Measurements from ENCODE around the gene LMO1. TPM values are rescaled to one million over a fixed set of nuclear protein-coding genes. Genes with fewer than 3 reads are reported as not detected.

The LMO1 gene
- total RNA-seq, 4 donors from 2014 or later = not detected

DNA sequence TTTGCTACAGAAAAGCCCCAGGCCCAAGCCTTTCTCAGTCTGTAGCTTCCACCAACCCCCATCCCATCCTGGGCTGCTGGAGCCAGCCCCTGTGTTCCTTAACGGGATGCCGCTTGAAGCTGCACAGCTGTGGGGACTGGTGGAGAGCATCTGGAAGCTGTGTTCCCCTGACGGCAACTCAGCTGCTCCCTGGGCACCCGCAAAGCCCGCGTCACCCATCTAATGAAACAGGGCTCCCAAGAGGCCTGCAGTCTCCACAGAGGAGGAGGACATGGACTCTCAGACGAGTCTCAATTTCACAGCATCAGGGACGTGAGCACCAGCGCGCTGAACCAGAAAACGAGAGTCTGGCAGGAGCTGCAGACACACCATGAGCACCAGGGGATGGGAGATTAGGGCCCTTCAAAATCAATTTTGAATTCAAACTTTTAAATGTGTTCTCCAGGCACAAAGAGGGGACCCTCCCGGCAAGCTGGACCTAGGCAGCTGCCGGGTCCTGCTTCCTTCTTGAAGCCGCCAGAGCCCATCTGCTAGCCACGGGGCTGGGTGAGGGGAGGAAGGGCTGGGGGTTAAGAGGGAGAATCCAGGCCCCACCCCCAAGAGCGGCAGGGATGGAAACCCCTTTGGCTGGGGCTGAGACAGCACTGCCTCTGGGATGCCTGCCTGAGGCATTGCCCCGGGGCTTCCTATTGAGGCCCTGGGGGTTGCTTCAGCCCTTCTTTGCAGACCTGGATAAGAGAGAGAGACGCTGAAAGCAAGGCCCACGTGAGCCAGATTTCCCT lies 21.0 kb downstream of the LMO1 start:
- DNase-seq (ENCODE audit: low spot score) = no peak
- TF ChIP-seq, protein P1, sequence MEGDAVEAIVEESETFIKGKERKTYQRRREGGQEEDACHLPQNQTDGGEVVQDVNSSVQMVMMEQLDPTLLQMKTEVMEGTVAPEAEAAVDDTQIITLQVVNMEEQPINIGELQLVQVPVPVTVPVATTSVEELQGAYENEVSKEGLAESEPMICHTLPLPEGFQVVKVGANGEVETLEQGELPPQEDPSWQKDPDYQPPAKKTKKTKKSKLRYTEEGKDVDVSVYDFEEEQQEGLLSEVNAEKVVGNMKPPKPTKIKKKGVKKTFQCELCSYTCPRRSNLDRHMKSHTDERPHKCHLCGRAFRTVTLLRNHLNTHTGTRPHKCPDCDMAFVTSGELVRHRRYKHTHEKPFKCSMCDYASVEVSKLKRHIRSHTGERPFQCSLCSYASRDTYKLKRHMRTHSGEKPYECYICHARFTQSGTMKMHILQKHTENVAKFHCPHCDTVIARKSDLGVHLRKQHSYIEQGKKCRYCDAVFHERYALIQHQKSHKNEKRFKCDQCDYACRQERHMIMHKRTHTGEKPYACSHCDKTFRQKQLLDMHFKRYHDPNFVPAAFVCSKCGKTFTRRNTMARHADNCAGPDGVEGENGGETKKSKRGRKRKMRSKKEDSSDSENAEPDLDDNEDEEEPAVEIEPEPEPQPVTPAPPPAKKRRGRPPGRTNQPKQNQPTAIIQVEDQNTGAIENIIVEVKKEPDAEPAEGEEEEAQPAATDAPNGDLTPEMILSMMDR (IDR thresholded peaks at IDR 0.05) = no peak
- ATAC-seq (ENCODE audit: low FRiP score) = no peak

DNA sequence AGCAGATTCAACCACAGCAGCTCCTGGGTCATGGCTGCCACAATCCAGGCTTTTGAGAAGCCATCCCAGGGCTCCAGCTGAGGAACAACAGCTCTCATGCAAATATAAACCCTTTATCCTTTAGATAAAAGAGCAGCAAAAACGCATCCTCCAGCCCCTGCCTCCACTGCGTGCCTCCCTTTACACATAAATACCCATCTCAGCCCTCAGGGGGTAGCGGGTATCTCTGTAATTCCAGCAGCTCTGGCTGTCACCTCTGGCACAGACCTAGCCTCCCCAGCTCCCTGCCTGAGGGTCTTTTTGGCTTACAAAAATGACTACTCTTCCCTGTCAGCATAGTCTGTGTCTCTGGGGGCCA lies 21.6 kb downstream of the LMO1 start:
- TF ChIP-seq, protein P1 (IDR thresholded peaks at IDR 0.05) = no peak
- DNase-seq (ENCODE audit: low spot score) = no peak
- no peak for ATAC-seq (ENCODE audit: low FRiP score)

DNA sequence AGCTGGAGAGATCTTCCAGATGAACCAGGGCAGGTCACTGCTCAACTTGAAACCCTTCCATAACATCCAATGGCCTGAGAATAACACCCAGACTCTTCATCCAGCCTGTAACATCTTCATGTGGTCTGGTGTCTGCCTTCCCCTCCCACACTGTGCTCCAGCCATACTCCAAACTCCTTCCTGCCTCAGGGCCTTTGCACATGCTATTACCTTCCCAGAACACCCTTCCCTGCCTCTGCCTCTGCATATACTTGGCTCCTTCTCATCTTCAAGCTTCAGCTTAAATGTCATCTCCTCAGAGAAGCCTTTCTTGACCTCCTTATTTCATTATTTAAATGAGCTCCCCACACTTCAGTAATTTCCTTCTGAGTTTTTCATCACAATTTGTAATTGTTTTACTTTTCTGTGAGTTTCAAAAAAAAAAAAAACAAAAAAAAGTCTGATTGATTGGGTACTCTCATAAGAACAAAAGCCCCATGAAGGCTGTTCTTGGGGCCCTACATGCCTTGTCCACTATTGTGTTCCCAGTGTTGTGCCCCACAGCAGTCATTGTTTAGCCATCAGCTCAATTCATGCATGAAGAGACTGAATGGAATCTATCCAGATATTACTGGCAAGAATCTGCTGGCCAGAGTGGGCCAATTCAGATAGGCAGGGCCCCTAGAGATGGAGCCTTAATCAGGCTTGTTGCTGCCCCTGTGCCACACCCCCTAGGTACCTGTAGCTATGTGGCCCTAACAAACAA lies 22.1 kb downstream of the LMO1 start:
- ATAC-seq (ENCODE audit: low FRiP score) (no peak), DNase-seq (ENCODE audit: low spot score) (no peak)
- TF ChIP-seq, protein P1 (IDR thresholded peaks at IDR 0.05) = no peak

DNA sequence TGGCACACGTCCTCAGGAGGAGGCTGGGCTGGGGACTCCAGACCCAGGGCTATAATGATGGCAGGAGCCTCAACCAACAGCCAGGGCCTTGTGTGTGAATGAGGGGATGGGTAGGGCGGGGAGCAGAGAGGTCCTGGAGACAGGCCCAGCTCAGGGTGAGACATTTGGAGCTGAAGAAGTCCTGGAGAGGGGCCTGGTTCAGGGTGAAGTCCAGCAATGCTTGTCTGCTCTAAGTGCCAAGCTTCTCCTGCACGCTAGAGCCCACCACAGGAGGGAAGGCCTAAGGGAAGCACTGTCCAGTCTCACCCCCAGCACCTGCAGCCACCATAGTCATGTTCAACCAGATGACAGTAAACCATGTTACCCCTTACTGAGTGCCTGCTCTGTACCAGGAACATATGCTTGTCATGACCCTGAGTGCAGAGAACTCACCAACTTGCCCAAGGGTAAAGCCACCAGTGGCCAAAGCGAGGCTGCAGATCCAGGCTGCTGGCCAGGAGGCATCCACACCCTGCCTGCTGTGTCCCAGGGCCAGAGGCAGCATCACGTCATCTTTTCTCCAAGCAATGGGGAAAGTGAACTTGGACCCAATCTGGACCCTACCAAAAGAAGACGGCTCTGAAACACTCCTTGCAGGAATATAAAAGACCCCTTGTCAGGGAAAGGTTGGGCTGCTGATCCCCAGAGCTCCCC lies 24.0 kb downstream of the LMO1 start:
- DNase-seq (ENCODE audit: low spot score) = no peak
- TF ChIP-seq, protein P1 (IDR thresholded peaks at IDR 0.05) = no peak
- no peak for ATAC-seq (ENCODE audit: low FRiP score)

DNA sequence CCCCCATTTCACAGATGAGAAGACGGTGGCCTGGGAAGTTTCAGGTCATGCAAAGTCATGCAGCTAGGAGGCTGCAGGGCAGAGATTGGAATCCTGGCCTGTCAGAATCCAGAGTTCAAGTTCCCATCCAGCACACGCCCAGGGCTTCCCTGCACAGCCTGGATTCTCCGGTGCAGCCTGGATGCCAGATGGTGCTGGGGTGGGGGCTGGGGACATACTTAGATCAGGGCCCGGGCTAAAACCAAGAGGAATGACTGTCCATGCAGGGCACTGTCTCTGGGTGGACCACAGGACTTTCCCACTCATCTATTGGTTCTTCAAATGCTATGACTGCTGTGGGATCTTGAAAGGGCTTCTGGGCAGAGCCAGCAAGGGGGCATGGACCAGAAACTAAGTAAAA lies 24.6 kb downstream of the LMO1 start:
- DNase-seq (ENCODE audit: low spot score) (no peak), ATAC-seq (ENCODE audit: low FRiP score) (no peak)
- TF ChIP-seq, protein P1 (IDR thresholded peaks at IDR 0.05) = no peak

DNA sequence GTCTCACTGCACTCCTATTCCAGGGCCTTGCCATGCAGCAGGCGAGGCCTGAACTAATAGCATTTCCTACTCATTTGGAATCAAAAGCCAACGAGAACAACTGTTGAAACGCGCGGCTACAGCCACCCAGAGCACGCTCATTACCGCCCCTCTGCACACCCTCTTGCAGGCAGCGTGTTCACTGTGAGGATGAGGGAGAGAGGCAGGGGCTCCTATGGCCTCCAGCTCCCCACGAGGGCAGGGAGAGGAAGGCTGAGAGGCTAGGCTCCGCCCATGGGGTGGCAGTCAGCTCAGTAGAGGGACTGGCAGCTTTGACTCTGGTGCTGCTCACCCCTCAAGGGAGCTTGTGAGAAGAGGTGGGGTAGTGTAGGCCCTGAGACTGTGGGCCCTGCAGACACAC lies 26.2 kb downstream of the LMO1 start:
- TF ChIP-seq, protein P1 (IDR thresholded peaks at IDR 0.05) = no peak
- ATAC-seq (ENCODE audit: low FRiP score) (no peak), DNase-seq (ENCODE audit: low spot score) (no peak)
